GM18861 (cell line): Measurements from ENCODE around the gene HYDIN.
"Not testable (repeated sequence)": the region's sequence is repeated elsewhere in the genome, so short reads cannot be mapped to it uniquely, and the experiment has no call there.

Source experiments
- ATAC-seq: cut with Tn5 transposase; IDR thresholded peaks from one replicate; pipeline ENCODE4 v1.9.1; 2021; ENCODE audit not compliant: unreplicated experiment

The HYDIN gene

GRCh38 chr16:71143246-71143645 lies 87.3 kb downstream of the HYDIN start:
- ATAC-seq, result not testable (repeated sequence)

- ATAC-seq, result not testable (repeated sequence)
These were observed 120.0 kb downstream of the HYDIN start for GRCh38 chr16:71110565-71110964.

GRCh38 chr16:71109656-71110208 lies 120.8 kb downstream of the HYDIN start:
- not testable (repeated sequence) for ATAC-seq

- ATAC-seq, result not testable (repeated sequence)
These were observed 124.6 kb downstream of the HYDIN start for GRCh38 chr16:71105881-71106280.

- not testable (repeated sequence) for ATAC-seq
These were observed 146.9 kb downstream of the HYDIN start for GRCh38 chr16:71083573-71083972.

GRCh38 chr16:71080777-71081176 lies 149.7 kb downstream of the HYDIN start:
- not testable (repeated sequence) for ATAC-seq

- ATAC-seq, result not testable (repeated sequence)
These were observed 150.3 kb downstream of the HYDIN start for GRCh38 chr16:71080262-71080661.

GRCh38 chr16:71070651-71071050 lies 159.9 kb downstream of the HYDIN start:
- ATAC-seq, result not testable (repeated sequence)

- not testable (repeated sequence) for ATAC-seq
These were observed 160.7 kb downstream of the HYDIN start for GRCh38 chr16:71069842-71070241.

GRCh38 chr16:71053897-71054609 lies 176.5 kb downstream of the HYDIN start:
- ATAC-seq, result not testable (repeated sequence)

GRCh38 chr16:71050307-71050706 lies 180.2 kb downstream of the HYDIN start:
- ATAC-seq, result not testable (repeated sequence)

- not testable (repeated sequence) for ATAC-seq
These were observed 191.0 kb downstream of the HYDIN start for GRCh38 chr16:71039368-71040111.

GRCh38 chr16:71038421-71038820 lies 192.1 kb downstream of the HYDIN start:
- ATAC-seq, result not testable (repeated sequence)

- not testable (repeated sequence) for ATAC-seq
These were observed 192.5 kb downstream of the HYDIN start for GRCh38 chr16:71037987-71038386.

- ATAC-seq, result not testable (repeated sequence)
These were observed 202.3 kb downstream of the HYDIN start for GRCh38 chr16:71028032-71028727.

GRCh38 chr16:71027511-71027910 lies 203.0 kb downstream of the HYDIN start:
- not testable (repeated sequence) for ATAC-seq

GRCh38 chr16:71023851-71024439 lies 206.6 kb downstream of the HYDIN start:
- ATAC-seq, result not testable (repeated sequence)

- not testable (repeated sequence) for ATAC-seq
These were observed 208.5 kb downstream of the HYDIN start for GRCh38 chr16:71021961-71022537.

GRCh38 chr16:71019067-71019682 lies 211.3 kb downstream of the HYDIN start:
- ATAC-seq, result not testable (repeated sequence)

GRCh38 chr16:71015419-71015818 lies 215.1 kb downstream of the HYDIN start:
- ATAC-seq, result not testable (repeated sequence)
